Measurements from ENCODE around the gene ZNF74.
"Not testable (repeated sequence)": the region's sequence is repeated elsewhere in the genome, so short reads cannot be mapped to it uniquely, and the experiment has no call there.

DNA sequence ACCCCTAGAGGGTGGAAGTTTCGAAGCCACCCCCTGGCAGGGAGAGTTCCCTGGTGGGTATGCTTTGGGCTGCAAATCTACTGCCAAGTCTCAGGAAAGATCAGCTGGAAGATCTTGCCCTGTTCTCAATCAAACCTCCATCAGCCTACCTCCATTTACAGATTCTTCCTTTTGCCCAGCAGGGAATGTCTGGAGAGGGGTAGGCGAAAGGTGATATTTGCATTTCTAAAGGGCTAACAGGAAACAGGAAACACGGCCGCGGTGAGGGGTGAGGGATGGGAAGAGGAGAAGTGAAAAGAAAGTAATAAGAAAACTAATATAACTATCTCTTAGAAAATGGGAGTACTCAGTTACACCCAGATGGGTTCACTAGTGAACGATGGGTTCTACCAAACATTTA is 22.3 kb upstream of the ZNF74 start:
- TF ChIP-seq, protein P1, sequence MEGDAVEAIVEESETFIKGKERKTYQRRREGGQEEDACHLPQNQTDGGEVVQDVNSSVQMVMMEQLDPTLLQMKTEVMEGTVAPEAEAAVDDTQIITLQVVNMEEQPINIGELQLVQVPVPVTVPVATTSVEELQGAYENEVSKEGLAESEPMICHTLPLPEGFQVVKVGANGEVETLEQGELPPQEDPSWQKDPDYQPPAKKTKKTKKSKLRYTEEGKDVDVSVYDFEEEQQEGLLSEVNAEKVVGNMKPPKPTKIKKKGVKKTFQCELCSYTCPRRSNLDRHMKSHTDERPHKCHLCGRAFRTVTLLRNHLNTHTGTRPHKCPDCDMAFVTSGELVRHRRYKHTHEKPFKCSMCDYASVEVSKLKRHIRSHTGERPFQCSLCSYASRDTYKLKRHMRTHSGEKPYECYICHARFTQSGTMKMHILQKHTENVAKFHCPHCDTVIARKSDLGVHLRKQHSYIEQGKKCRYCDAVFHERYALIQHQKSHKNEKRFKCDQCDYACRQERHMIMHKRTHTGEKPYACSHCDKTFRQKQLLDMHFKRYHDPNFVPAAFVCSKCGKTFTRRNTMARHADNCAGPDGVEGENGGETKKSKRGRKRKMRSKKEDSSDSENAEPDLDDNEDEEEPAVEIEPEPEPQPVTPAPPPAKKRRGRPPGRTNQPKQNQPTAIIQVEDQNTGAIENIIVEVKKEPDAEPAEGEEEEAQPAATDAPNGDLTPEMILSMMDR (IDR thresholded peaks at IDR 0.05; ENCODE audit: poor library complexity, severe bottlenecking): not testable (repeated sequence)
- TF ChIP-seq, protein P2, sequence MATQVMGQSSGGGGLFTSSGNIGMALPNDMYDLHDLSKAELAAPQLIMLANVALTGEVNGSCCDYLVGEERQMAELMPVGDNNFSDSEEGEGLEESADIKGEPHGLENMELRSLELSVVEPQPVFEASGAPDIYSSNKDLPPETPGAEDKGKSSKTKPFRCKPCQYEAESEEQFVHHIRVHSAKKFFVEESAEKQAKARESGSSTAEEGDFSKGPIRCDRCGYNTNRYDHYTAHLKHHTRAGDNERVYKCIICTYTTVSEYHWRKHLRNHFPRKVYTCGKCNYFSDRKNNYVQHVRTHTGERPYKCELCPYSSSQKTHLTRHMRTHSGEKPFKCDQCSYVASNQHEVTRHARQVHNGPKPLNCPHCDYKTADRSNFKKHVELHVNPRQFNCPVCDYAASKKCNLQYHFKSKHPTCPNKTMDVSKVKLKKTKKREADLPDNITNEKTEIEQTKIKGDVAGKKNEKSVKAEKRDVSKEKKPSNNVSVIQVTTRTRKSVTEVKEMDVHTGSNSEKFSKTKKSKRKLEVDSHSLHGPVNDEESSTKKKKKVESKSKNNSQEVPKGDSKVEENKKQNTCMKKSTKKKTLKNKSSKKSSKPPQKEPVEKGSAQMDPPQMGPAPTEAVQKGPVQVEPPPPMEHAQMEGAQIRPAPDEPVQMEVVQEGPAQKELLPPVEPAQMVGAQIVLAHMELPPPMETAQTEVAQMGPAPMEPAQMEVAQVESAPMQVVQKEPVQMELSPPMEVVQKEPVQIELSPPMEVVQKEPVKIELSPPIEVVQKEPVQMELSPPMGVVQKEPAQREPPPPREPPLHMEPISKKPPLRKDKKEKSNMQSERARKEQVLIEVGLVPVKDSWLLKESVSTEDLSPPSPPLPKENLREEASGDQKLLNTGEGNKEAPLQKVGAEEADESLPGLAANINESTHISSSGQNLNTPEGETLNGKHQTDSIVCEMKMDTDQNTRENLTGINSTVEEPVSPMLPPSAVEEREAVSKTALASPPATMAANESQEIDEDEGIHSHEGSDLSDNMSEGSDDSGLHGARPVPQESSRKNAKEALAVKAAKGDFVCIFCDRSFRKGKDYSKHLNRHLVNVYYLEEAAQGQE (IDR thresholded peaks at IDR 0.05; ENCODE audit: borderline replicate concordance): not testable (repeated sequence)

Data from neural cell (in vitro differentiated cells).